MM.1S (cell line): ENCODE results near the gene OBP2B.

Experiments
- DNase-seq: peaks from one replicate; pipeline ENCODE4 v3.0.0-alpha.2; 2015
- H2AFZ ChIP-seq: fragments of 300-600 bp; sonication (generic); 2 replicates; pipeline ENCODE4 v1.6.0; 2016; ENCODE audit warnings: antibody characterized with exemption, low read length
- H3F3A ChIP-seq: fragments of 300-600 bp; sonication (generic); 2 replicates; pipeline ENCODE4 v1.6.1; 2016; ENCODE audit warnings: mild to moderate bottlenecking, antibody characterized with exemption, low read length, moderate library complexity, mixed read lengths; ENCODE audit not compliant: insufficient read depth
- H3K27ac ChIP-seq: fragments of 300-600 bp; sonication (generic); 2 replicates; pipeline ENCODE4 v1.5.1; 2016; ENCODE audit warnings: mild to moderate bottlenecking, low read length
- H3K27me3 ChIP-seq: fragments of 300-600 bp; sonication (generic); replicated peaks from 2 replicates; pipeline ENCODE4 v1.6.0; 2016; ENCODE audit warnings: low read length; ENCODE audit not compliant: insufficient read depth
- H3K36me3 ChIP-seq: fragments of 300-600 bp; sonication (generic); replicated peaks from 2 replicates; pipeline ENCODE4 v1.6.1; 2016; ENCODE audit warnings: mild to moderate bottlenecking, low read length, mixed read lengths; ENCODE audit not compliant: insufficient read depth
- H3K4me1 ChIP-seq: fragments of 300-600 bp; sonication (generic); 2 replicates; pipeline ENCODE4 v1.6.1; 2016; ENCODE audit warnings: low read length, mixed read lengths
- H3K4me2 ChIP-seq: fragments of 300-600 bp; sonication (generic); 2 replicates; pipeline ENCODE4 v1.6.0; 2016; ENCODE audit warnings: low read depth, low read length
- H3K4me3 ChIP-seq: fragments of 300-600 bp; sonication (generic); 2 replicates; pipeline ENCODE4 v1.5.1; 2016; ENCODE audit warnings: low read length, mixed read lengths
- H3K79me2 ChIP-seq: fragments of 300-600 bp; sonication (generic); 2 replicates; pipeline ENCODE4 v1.6.1; 2016; ENCODE audit warnings: mixed run types, low read length, mixed read lengths
- H3K9ac ChIP-seq: fragments of 300-600 bp; sonication (generic); 2 replicates; pipeline ENCODE4 v1.6.1; 2016; ENCODE audit warnings: low read length, mixed read lengths
- H3K9me2 ChIP-seq: fragments of 300-600 bp; sonication (generic); replicated peaks from 2 replicates; pipeline ENCODE4 v1.6.1; 2016; ENCODE audit warnings: mild to moderate bottlenecking, low read length, mixed read lengths; ENCODE audit not compliant: insufficient read depth
- H3K9me3 ChIP-seq: fragments of 300-600 bp; sonication (generic); replicated peaks from 2 replicates; pipeline ENCODE4 v1.6.1; 2016; ENCODE audit warnings: mild to moderate bottlenecking, low read length, mixed read lengths; ENCODE audit not compliant: insufficient read depth
- H4K20me1 ChIP-seq: fragments of 300-600 bp; sonication (generic); 2 replicates; pipeline ENCODE4 v1.6.1; 2016; ENCODE audit warnings: mild to moderate bottlenecking, low read length, moderate library complexity, mixed read lengths; ENCODE audit not compliant: insufficient read depth
- CTCF ChIP-seq: fragments of 300-600 bp; sonication (generic); IDR thresholded peaks from 2 replicates; pipeline ENCODE4 v1.5.1; 2016; ENCODE audit warnings: antibody characterized with exemption, low read length, mixed read lengths
- EZH2 ChIP-seq: fragments of 300-600 bp; sonication (generic); optimal IDR thresholded peaks from 2 replicates; pipeline ENCODE3; 2017; ENCODE audit warnings: low read depth, mild to moderate bottlenecking, antibody characterized with exemption, low read length, mixed read lengths
- EZH2phosphoT487 ChIP-seq: fragments of 300-600 bp; sonication (generic); IDR thresholded peaks from 2 replicates; pipeline ENCODE4 v1.6.1; 2018; ENCODE audit warnings: antibody characterized with exemption, low read length

The OBP2B gene

GRCh38 chr9:133200631-133201030 is 8.4 kb downstream of the OBP2B start:
- H3K4me1 ChIP-seq: no peaks in the 10 kb centered on the region
- TF ChIP-seq EZH2 (no peak), CTCF (no peak), EZH2phosphoT487 (no peak)
- no peak overlapping the region for H2AFZ ChIP-seq

GRCh38 chr9:133199648-133200321 is 9.3 kb downstream of the OBP2B start:
- H3K9ac ChIP-seq: no peak overlapping the region
- no peak overlapping the region for H3K27ac ChIP-seq
- no peaks in the 10 kb centered on the region for H3K9me2 ChIP-seq
- no peaks in the 10 kb centered on the region for H4K20me1 ChIP-seq
- TF ChIP-seq EZH2phosphoT487 (no peak), CTCF (no peak), EZH2 (no peak)
- H3K79me2 ChIP-seq: no peaks in the 10 kb centered on the region
- no peaks in the 10 kb centered on the region for H3F3A ChIP-seq
- H3K36me3 ChIP-seq: no peaks in the 10 kb centered on the region
- no peak overlapping the region for H3K4me3 ChIP-seq
- no peaks in the 10 kb centered on the region for H3K9me3 ChIP-seq
- no peaks in the 10 kb centered on the region for H3K4me1 ChIP-seq
- peaks cover 93% of the 10 kb centered on the region for H3K27me3 ChIP-seq
- H3K4me2 ChIP-seq: no peak overlapping the region
- no peak overlapping the region for H2AFZ ChIP-seq
- DNase-seq: no peak

More at GRCh38 chr9:133200631-133201030, 8.4 kb downstream of the OBP2B start:
- H3K79me2 ChIP-seq: no peaks in the 10 kb centered on the region
- no peak overlapping the region for H3K9ac ChIP-seq
- H3F3A ChIP-seq: no peaks in the 10 kb centered on the region
- no peaks in the 10 kb centered on the region for H4K20me1 ChIP-seq
- no peak overlapping the region for H3K4me3 ChIP-seq
- DNase-seq: no peak
- H3K36me3 ChIP-seq: no peaks in the 10 kb centered on the region
- H3K9me2 ChIP-seq: no peaks in the 10 kb centered on the region
- H3K27me3 ChIP-seq: peaks cover 86% of the 10 kb centered on the region
- no peak overlapping the region for H3K4me2 ChIP-seq
- H3K27ac ChIP-seq: no peak overlapping the region
- no peaks in the 10 kb centered on the region for H3K9me3 ChIP-seq

- Histone ChIP-seq H3K27ac (no peak overlapping the region), H3K79me2 (no peaks in the 10 kb centered on the region), H3K27me3 (peaks cover 80% of the 10 kb centered on the region), H3K9me2 (no peaks in the 10 kb centered on the region), H4K20me1 (no peaks in the 10 kb centered on the region), H2AFZ (no peak overlapping the region), H3K4me3 (no peak overlapping the region), H3K9me3 (no peaks in the 10 kb centered on the region), H3F3A (no peaks in the 10 kb centered on the region), H3K4me2 (no peak overlapping the region), H3K9ac (no peak overlapping the region), H3K36me3 (no peaks in the 10 kb centered on the region), H3K4me1 (no peaks in the 10 kb centered on the region)
- no peak for DNase-seq
- no peak for TF ChIP-seq EZH2
- TF ChIP-seq EZH2phosphoT487: no peak
- no peak for TF ChIP-seq CTCF
Measured at GRCh38 chr9:133195029-133195428, 14.0 kb downstream of the OBP2B start.
